ENCODE data around the gene OPRM1.

The OPRM1 gene

DNA sequence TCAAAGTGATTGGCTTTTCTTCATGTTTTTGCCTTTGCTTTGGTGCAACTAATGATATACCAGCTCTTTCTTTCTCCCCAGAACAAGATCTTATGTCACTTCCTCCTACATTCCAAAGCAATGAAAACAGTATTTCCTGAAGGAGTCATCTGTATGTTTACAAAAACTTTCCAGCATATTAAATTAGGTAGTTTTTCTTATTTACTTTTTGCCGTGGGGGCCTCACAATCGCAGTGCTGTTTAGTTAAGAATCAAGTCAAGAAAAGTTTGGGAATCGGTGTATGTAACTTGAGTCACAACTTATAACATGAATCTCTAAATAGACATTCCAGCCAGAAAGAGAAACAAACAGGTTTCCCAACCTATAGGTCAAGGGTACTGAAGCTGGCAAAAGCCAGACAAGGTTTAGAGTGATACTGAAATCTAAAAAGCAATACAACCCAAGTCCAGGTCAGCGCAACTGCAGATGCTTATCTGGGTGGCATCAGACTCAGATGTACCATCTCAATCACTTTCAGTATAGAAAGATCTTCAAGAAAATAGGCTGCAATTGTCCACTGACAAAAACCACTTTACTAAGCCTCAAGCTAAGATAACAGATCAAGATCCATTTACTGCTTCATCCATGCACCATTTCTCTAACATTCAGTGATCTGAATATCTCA lies 253.9 kb downstream of the OPRM1 start:
- Histone ChIP-seq H3K27me3 (ENCODE audit: insufficient read depth, insufficient read length) (no peaks in the 10 kb centered on the region), H3K9ac (ENCODE audit: insufficient read length, low read depth) (no peak overlapping the region), H3K36me3 (ENCODE audit: insufficient read depth, insufficient read length, low read length) (no peaks in the 10 kb centered on the region), H3K4me1 (ENCODE audit: insufficient read depth, insufficient read length) (no peaks in the 10 kb centered on the region), H3K4me3 (ENCODE audit: insufficient read length, low read depth) (no peak overlapping the region), H3K9me3 (ENCODE audit: insufficient read depth, low read length) (no peaks in the 10 kb centered on the region)
- no peak for DNase-seq (ENCODE audit: low read depth, low spot score)
- no peak for TF ChIP-seq ZNF274 (IDR thresholded peaks at IDR 0.05; ENCODE audit: low read depth, low read length)
- TF ChIP-seq YY1 (IDR thresholded peaks at IDR 0.05; ENCODE audit: insufficient read depth, insufficient read length): no peak
- TF ChIP-seq SUZ12 (IDR thresholded peaks at IDR 0.05; ENCODE audit: extremely low read depth, insufficient read depth, insufficient read length): no peak

DNA sequence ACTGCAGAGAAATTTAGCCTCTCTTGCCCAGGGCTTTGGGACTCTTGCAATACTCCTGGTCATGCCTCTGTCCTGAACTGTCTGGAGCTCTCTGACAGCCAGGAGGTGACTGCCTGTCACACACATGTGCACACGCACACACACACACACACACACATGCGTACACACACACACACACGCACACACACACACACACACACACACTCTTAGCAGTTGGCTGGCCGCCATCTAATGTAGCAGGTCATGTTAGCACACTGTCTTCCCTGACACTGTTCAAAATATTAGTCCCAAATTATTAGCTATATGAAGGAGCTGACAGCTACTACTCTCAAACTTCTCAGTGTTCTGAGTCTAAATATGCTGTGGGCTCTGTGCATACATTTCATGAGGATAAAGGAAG lies 256.7 kb downstream of the OPRM1 start:
- H3K9ac ChIP-seq (ENCODE audit: insufficient read length, low read depth): no peak overlapping the region
- DNase-seq (ENCODE audit: low read depth, low spot score): no peak
- H3K4me3 ChIP-seq (ENCODE audit: insufficient read length, low read depth): no peak overlapping the region
- H3K36me3 ChIP-seq (ENCODE audit: insufficient read depth, insufficient read length, low read length): no peaks in the 10 kb centered on the region
- no peaks in the 10 kb centered on the region for H3K4me1 ChIP-seq (ENCODE audit: insufficient read depth, insufficient read length)
- H3K9me3 ChIP-seq (ENCODE audit: insufficient read depth, low read length): no peaks in the 10 kb centered on the region
- no peak for TF ChIP-seq SUZ12 (IDR thresholded peaks at IDR 0.05; ENCODE audit: extremely low read depth, insufficient read depth, insufficient read length)
- TF ChIP-seq YY1 (IDR thresholded peaks at IDR 0.05; ENCODE audit: insufficient read depth, insufficient read length): no peak
- TF ChIP-seq ZNF274 (IDR thresholded peaks at IDR 0.05; ENCODE audit: low read depth, low read length): no peak
- no peaks in the 10 kb centered on the region for H3K27me3 ChIP-seq (ENCODE audit: insufficient read depth, insufficient read length)

Measured in NT2/D1 (cell line).